D721Med (cell line): Measurements from ENCODE around the gene OAS1.

ENCODE experiments used
- DNase-seq: peaks from one replicate; pipeline ENCODE4 v3.0.0; 2011; ENCODE audit warnings: low spot score; ENCODE audit not compliant: insufficient read length
- FAIRE-seq: peaks from 2 replicates; lab custom pipeline; 2011; peaks lifted over from hg19 to GRCh38; lab: Jason Lieb, UNC
- TF ChIP-seq, protein P1 (sequence below): IDR thresholded peaks from 2 replicates; pipeline ENCODE4 v1.5.1; 2012; ENCODE audit warnings: mild to moderate bottlenecking, control low read depth; ENCODE audit not compliant: insufficient read depth; ENCODE audit errors: missing control alignments

The OAS1 gene

GRCh38 chr12:112967306-112967705 lies 60.5 kb downstream of the OAS1 start:
- no peak for FAIRE-seq
- no peak for DNase-seq
- TF ChIP-seq, protein P1, sequence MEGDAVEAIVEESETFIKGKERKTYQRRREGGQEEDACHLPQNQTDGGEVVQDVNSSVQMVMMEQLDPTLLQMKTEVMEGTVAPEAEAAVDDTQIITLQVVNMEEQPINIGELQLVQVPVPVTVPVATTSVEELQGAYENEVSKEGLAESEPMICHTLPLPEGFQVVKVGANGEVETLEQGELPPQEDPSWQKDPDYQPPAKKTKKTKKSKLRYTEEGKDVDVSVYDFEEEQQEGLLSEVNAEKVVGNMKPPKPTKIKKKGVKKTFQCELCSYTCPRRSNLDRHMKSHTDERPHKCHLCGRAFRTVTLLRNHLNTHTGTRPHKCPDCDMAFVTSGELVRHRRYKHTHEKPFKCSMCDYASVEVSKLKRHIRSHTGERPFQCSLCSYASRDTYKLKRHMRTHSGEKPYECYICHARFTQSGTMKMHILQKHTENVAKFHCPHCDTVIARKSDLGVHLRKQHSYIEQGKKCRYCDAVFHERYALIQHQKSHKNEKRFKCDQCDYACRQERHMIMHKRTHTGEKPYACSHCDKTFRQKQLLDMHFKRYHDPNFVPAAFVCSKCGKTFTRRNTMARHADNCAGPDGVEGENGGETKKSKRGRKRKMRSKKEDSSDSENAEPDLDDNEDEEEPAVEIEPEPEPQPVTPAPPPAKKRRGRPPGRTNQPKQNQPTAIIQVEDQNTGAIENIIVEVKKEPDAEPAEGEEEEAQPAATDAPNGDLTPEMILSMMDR, result no peak

- no peak for DNase-seq
- TF ChIP-seq, protein P1, result no peak
- no peak for FAIRE-seq
These were observed 61.1 kb downstream of the OAS1 start for GRCh38 chr12:112967858-112968257.
